Lower leg skin (tissue), 4 donors: Measurements from ENCODE around the gene PDPN. TPM values are rescaled to one million over a fixed set of nuclear protein-coding genes. Genes with fewer than 3 reads are reported as not detected.
A peak's percentile ranks its signal among the peaks of the same experiment; 100 is the strongest.

ENCODE experiments used
- DNase-seq, 2 donors: peaks; one replicate each; pipeline ENCODE4 v3.0.0-alpha.2; 2019; ENCODE audit warnings: low spot score in 2 of 2
- H3K4me3 ChIP-seq: fragments of 200-600 bp; sonication (generic); 2 replicates; pipeline ENCODE4 v1.5.1; 2017; ENCODE audit warnings: mild to moderate bottlenecking, low read depth; ENCODE audit not compliant: poor library complexity, severe bottlenecking
- POLR2A ChIP-seq, 2 donors: fragments of 450-650 bp; IDR thresholded peaks; one replicate each; pipeline ENCODE4 v1.6.1; 2016 to 2017; ENCODE audit warnings: antibody characterized with exemption in 2 of 2, mild to moderate bottlenecking in 1 of 2, moderate library complexity in 1 of 2
- WGBS, 2 donors: methylation state at CpG; one replicate each; pipeline ENCODE4 v1.1.5; 2018; 5-methylcytosine and 5-hydroxymethylcytosine counted together
- intact Hi-C: fragments of 100-400 bp; cut with DNase I; formaldehyde crosslinking; loops from one replicate; pipeline ENCODE4 v1.15.0; 2023; ENCODE audit warnings: low total_unique reads
- total RNA-seq, 4 donors: library from RNA; depleted of rRNA; stranded (reverse); fragments of >200 nt; gene quantifications; one replicate each; pipeline ENCODE4 v1.1.0, GENCODE V29; 2016
- TF ChIP-seq, protein P1 (sequence below), 3 donors: fragments of 450-650 bp; IDR thresholded peaks; one replicate each; pipeline ENCODE4 v1.5.1; 2016; ENCODE audit warnings: antibody characterized with exemption in 3 of 3, mild to moderate bottlenecking in 3 of 3, moderate library complexity in 2 of 3

The PDPN gene
- total RNA-seq, 4 donors from 2014 or later, result 16.0 to 40.7 (median 32.7) TPM

DNA sequence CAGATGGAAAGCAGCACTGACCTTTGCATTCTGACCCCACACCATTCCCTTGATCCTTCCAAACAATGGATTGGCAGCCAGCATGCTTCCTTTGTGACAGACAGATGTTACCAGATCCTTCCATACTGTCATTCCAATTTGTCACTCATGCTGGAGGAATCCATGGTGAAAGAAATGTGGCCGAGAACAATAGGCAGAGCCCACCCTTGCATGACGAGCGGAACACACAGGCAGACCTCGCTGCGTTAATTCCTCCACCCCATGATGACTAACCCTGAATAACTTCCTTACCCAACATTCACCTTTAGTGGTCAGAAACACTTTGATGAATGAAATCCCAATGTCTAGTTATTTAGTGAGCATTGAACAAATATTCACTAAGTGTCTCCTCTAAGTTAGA is 45.1 kb downstream of the PDPN start:
- DNase-seq, result no peak
- intact Hi-C loops, result no loop called here
- no peak overlapping the region for H3K4me3 ChIP-seq
- TF ChIP-seq POLR2A (IDR thresholded peaks at IDR 0.05), result no peak
- TF ChIP-seq, protein P1, sequence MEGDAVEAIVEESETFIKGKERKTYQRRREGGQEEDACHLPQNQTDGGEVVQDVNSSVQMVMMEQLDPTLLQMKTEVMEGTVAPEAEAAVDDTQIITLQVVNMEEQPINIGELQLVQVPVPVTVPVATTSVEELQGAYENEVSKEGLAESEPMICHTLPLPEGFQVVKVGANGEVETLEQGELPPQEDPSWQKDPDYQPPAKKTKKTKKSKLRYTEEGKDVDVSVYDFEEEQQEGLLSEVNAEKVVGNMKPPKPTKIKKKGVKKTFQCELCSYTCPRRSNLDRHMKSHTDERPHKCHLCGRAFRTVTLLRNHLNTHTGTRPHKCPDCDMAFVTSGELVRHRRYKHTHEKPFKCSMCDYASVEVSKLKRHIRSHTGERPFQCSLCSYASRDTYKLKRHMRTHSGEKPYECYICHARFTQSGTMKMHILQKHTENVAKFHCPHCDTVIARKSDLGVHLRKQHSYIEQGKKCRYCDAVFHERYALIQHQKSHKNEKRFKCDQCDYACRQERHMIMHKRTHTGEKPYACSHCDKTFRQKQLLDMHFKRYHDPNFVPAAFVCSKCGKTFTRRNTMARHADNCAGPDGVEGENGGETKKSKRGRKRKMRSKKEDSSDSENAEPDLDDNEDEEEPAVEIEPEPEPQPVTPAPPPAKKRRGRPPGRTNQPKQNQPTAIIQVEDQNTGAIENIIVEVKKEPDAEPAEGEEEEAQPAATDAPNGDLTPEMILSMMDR (IDR thresholded peaks at IDR 0.05), result no peak
- 77 to 83% methylated on average over 5 of the region's 5 CpGs for WGBS, 2 donors

DNA sequence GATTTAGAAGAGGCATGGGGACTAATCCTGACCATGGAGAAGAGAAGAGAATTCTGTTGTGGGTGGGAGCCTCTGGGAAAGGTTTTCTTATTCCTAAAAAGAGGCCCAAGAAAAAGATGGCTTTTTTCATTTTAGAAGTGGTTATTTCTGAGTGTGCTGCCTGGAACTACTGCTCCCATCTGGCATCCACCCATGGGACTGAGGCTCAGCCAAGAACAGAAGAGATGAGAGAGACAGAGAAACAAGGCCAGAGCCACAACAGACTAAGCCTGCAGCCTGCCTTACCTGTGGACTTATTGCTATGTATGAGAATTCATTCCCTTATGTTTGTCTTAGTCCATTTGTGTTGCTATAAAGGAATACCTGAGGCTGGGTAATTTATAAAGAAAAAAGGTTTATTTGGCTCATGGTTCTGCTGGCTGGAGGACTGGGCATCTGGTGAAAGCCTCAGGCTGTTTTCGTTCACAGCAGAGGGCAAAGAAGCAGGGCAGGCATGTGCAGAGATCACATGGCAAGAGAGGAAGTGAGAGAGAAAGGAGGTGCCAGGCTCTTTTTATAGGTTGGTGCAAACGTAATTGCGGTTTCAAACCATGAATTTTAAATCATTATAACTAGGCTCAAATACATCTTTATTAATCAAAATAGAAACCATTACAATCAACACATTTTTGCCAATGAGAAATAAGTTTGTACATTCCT is 58.8 kb downstream of the PDPN start:
- no peak overlapping the region for H3K4me3 ChIP-seq
- intact Hi-C loops, result no loop called here
- 29 to 40% methylated on average over 3 of the region's 3 CpGs for WGBS, 2 donors
- TF ChIP-seq, protein P1 (IDR thresholded peaks at IDR 0.05), result no peak
- no peak for TF ChIP-seq POLR2A (IDR thresholded peaks at IDR 0.05)
- peak in 1 of 2 donors; percentile 69 for DNase-seq

DNA sequence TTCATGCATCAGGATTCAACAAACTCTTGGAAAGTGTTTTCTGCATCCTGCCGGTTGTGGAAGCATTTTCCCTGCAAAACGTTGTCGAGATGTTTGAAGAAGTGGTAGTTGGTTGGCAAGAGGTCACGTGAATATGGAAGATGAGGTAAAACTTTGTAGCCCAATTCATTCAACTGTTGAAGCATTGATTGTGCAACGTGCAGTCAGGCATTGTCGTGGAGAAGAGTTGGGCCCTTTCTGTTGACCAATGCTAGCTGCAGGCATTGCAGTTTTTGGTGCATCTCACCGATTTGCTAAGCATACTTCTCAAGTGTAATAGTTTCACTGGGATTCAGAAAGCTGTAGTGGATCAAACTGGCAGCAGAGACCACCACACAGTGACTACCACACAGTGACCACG is 59.4 kb downstream of the PDPN start:
- TF ChIP-seq, protein P1 (IDR thresholded peaks at IDR 0.05), result no peak
- TF ChIP-seq POLR2A (IDR thresholded peaks at IDR 0.05), result no peak
- no peak overlapping the region for H3K4me3 ChIP-seq
- WGBS, 2 donors, result 75 to 79% methylated on average over 8 of the region's 8 CpGs
- peak in 1 of 2 donors; percentile 54 for DNase-seq
- intact Hi-C loops, result no loop called here

DNA sequence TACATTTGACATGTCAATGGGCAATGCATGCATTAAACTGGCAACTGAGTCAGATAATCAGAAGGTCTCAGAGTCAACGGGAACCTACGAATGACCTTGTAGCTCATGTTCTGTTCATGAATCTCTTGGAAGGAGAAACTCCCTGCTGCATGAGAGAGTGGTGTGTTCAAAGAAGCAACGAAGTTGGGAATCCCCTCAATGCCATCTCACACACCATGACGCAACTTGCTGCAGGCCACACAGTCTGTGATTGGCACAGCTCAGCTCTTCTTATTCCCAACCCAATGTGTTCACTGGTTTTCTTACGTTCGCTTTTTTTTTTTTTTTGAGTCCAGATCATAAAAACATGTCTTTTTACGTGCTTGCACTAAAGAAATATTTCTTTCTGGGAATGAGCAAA is 62.9 kb downstream of the PDPN start:
- no peak for TF ChIP-seq POLR2A (IDR thresholded peaks at IDR 0.05)
- TF ChIP-seq, protein P1 (IDR thresholded peaks at IDR 0.05), result no peak
- 46 to 64% methylated on average over 7 of the region's 7 CpGs for WGBS, 2 donors
- intact Hi-C loops, result no loop called here
- H3K4me3 ChIP-seq, result no peak overlapping the region
- no peak for DNase-seq

DNA sequence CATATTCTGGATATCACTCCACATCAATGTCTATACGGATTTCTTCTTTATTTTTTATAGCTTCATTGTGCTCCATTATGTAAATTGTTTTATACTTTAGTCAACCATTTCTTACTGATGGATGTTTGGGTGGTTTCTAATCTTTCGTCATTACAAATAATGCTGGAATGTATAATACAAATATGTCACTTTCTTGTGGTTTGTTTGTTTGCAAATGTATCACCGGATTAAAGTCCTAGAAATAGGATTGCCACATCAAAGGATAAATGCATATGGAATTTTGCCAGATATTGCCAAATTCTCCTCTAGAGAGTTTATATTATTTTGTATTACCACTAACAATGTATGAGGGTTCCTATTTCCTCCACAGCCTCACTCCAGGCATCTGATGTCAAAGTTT is 67.6 kb downstream of the PDPN start:
- WGBS, 2 donors, result 57 to 61% methylated on average over 3 of the region's 3 CpGs
- no peak for DNase-seq
- intact Hi-C loops, result no loop called here
- no peak overlapping the region for H3K4me3 ChIP-seq
- no peak for TF ChIP-seq POLR2A (IDR thresholded peaks at IDR 0.05)
- TF ChIP-seq, protein P1 (IDR thresholded peaks at IDR 0.05), result no peak

DNA sequence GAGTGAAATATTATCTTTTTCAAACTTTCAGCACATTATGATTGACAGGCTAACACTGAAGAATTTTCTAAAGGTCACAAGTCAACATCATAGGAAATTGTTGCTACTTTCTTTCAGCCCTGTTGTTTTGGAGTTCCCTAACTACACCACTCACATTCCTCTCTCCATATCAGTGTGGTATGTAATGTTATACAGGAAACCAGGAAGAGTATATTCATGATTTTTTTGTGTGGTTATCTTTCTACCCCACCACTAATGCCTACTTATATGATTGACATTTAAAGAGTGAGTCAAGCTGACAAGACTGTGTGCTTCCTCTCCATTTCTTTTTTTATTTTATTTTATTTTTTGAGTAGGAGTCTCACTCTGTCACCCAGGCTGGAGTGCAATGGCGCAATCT is 68.6 kb downstream of the PDPN start:
- TF ChIP-seq, protein P1 (IDR thresholded peaks at IDR 0.05), result no peak
- TF ChIP-seq POLR2A (IDR thresholded peaks at IDR 0.05), result no peak
- DNase-seq, result no peak
- WGBS, 2 donors, result 93 to 97% methylated on average over 1 of the region's 1 CpG
- intact Hi-C loops, result no loop called here
- H3K4me3 ChIP-seq, result no peak overlapping the region
